Pancreas (tissue), 10 donors: ENCODE results near the gene EYA3. TPM values are rescaled to one million over a fixed set of nuclear protein-coding genes. Genes with fewer than 3 reads are reported as not detected.

Experiments used
- ATAC-seq, 4 donors: fragments of 200-7000 bp; cut with Tn5 transposase; one replicate each; pipeline versions ENCODE4 v1.8.0 to v1.9.1; 2020; ENCODE audit warnings: mild to moderate bottlenecking in 4 of 4, moderate library complexity in 4 of 4
- DNase-seq, 6 donors: peaks; one replicate each; pipeline ENCODE4 v3.0.0-alpha.2; 2020
- FAIRE-seq: peaks from 2 replicates; lab custom pipeline; 2012; peaks lifted over from hg19 to GRCh38; lab: Jason Lieb, UNC
- H3K27ac ChIP-seq, 4 donors: fragments of 200-600 bp; sonication (generic); 1 replicate in 3 of 4; 2 replicates in 1 of 4; pipeline versions ENCODE4 v1.5.0 to v1.8.0; 2020
- H3K27me3 ChIP-seq, 4 donors: fragments of 200-600 bp; one replicate each; pipeline ENCODE4 v1.8.0; 2021
- H3K36me3 ChIP-seq, 3 donors: fragments of 200-600 bp; sonication (generic) in 1 of 3; one replicate each; pipeline versions ENCODE4 v1.5.0 to v1.8.0; 2020 to 2021
- H3K4me1 ChIP-seq, 3 donors: fragments of 200-600 bp; one replicate each; pipeline ENCODE4 v1.8.0; 2021
- H3K4me3 ChIP-seq, 4 donors: fragments of 200-600 bp; sonication (generic) in 2 of 4; one replicate each; pipeline versions ENCODE4 v1.5.0 to v1.8.0; 2020 to 2021
- H3K9me3 ChIP-seq, 4 donors: fragments of 200-600 bp; one replicate each; pipeline ENCODE4 v1.8.0; 2021
- CTCF ChIP-seq, 4 donors: fragments of 200-600 bp; sonication (generic) in 3 of 4; IDR thresholded peaks; one replicate each; pipeline versions ENCODE4 v1.5.0 to v1.8.0; 2021; ENCODE audit warnings: antibody characterized with exemption in 4 of 4
- WGBS, 2 donors: extraction: QIAGEN DNeasy Blood & Tissue Kit; methylation state at CpG; one replicate each; pipeline ENCODE4 v1.1.7; 2013; 5-methylcytosine and 5-hydroxymethylcytosine counted together
- intact Hi-C, 3 donors: fragments of 100-400 bp; cut with DNase I; formaldehyde crosslinking; loops; one replicate each; pipeline versions ENCODE4 v1.11.1 to v1.14.2; 2022
- polyA plus RNA-seq, 2 donors: library from polyadenylated mRNA; stranded (reverse); fragments of 200-250 nt; gene quantifications; one replicate each; pipeline ENCODE4 v1.2.3, GENCODE V29; 2013
- total RNA-seq, 6 donors: library from RNA; stranded (reverse); fragmentation: NEBNext Ultra II Directional in 4 of 6; extraction: Animal tissue kit (Norgen Biotek cat#: 25700) in 4 of 6; gene quantifications; one replicate each; pipeline versions ENCODE4 v1.2.1 to v1.2.4, GENCODE V29; 2021 to 2023
- donor health status: healthy with polysubstance abuse.
- donor health status: DM: no; HTN: no; CAD: no; lungs with moderate emphysema.
- donor health status: DM: no; HTN: no; CAD: no.
- donor health status: control.
- donor health status: control.
- donor health status: Bipolar disorder and iron deficiency.
- donor health status: DM: yes; HTN: yes; CAD: no.
- donor health status: DM: no; HTN: no; CAD: no.
- donor health status: DM: no; HTN: no; CAD: no.
- donor health status: DM: yes; HTN: yes; CAD: no.

The EYA3 gene
- total and polyA plus RNA-seq, 8 donors, result 3.4 to 14.6 (median 6.9) TPM

- ATAC-seq, result no peak
- WGBS, 2 donors, result 93 to 94% methylated on average over 23 to 24 of the region's 24 CpGs
- TF ChIP-seq CTCF (IDR thresholded peaks at IDR 0.05), result no peak
- H3K4me1 ChIP-seq, result peaks cover 0 to 4% (median 2%) of the 10 kb centered on the region in 3 donors
- no peak for DNase-seq
- H3K27me3 ChIP-seq, result no peaks in the 10 kb centered on the region
- H3K27ac ChIP-seq, result no peak overlapping the region
- no peaks in the 10 kb centered on the region for H3K9me3 ChIP-seq
- no peak overlapping the region for H3K4me3 ChIP-seq
- peaks cover 0 to 36% (median 9%) of the 10 kb centered on the region in 3 donors for H3K36me3 ChIP-seq
- intact Hi-C loops, result no loop called here
- no peak for FAIRE-seq
Observed at GRCh38 chr1:27966402-27967105, 121.9 kb downstream of the EYA3 start.

- Histone ChIP-seq H3K36me3 (peaks cover 0 to 30% (median 9%) of the 10 kb centered on the region in 3 donors), H3K9me3 (no peaks in the 10 kb centered on the region), H3K27ac (no peak overlapping the region), H3K27me3 (no peaks in the 10 kb centered on the region), H3K4me3 (no peak overlapping the region), H3K4me1 (peaks cover 0 to 6% (median 4%) of the 10 kb centered on the region in 3 donors)
- ATAC-seq (no peak), DNase-seq (no peak), FAIRE-seq (no peak)
- WGBS, 2 donors, result 92 to 93% methylated on average over 11 of the region's 11 CpGs
- intact Hi-C loops, result no loop called here
- no peak for TF ChIP-seq CTCF (IDR thresholded peaks at IDR 0.05)
Observed at GRCh38 chr1:27963393-27963792, 125.0 kb downstream of the EYA3 start.

GRCh38 chr1:27961646-27962221 is 126.7 kb downstream of the EYA3 start:
- peaks cover 0 to 15% (median 7%) of the 10 kb centered on the region in 3 donors for H3K36me3 ChIP-seq
- FAIRE-seq (no peak), ATAC-seq (no peak), DNase-seq (no peak)
- intact Hi-C loops, result no loop called here
- no peak overlapping the region for H3K27ac ChIP-seq
- 56 to 65% methylated on average over 4 of the region's 4 CpGs for WGBS, 2 donors
- H3K4me3 ChIP-seq, result peak overlapping the region in 2 of 4 donors; percentile 57 to 72
- no peaks in the 10 kb centered on the region for H3K27me3 ChIP-seq
- no peaks in the 10 kb centered on the region for H3K9me3 ChIP-seq
- no peak for TF ChIP-seq CTCF (IDR thresholded peaks at IDR 0.05)
- H3K4me1 ChIP-seq, result peaks cover 0 to 6% (median 4%) of the 10 kb centered on the region in 3 donors

- H3K4me3 ChIP-seq, result peak overlapping the region; percentile 57 to 87 (median 66)
- 27 to 31% methylated on average over 13 of the region's 13 CpGs for WGBS, 2 donors
- H3K27me3 ChIP-seq, result no peaks in the 10 kb centered on the region
- no peak for TF ChIP-seq CTCF (IDR thresholded peaks at IDR 0.05)
- intact Hi-C loops, result no loop called here
- peak overlapping the region; percentile 79 to 88 (median 86) for H3K27ac ChIP-seq
- H3K4me1 ChIP-seq, result peaks cover 0 to 6% (median 4%) of the 10 kb centered on the region in 3 donors
- DNase-seq (peak in 1 of 6 donors; percentile 40), ATAC-seq (peak; percentile 4 to 37 (median 12)), FAIRE-seq (no peak)
- H3K36me3 ChIP-seq, result peaks cover 0 to 8% (median 0%) of the 10 kb centered on the region in 3 donors
- no peaks in the 10 kb centered on the region for H3K9me3 ChIP-seq
Observed at GRCh38 chr1:27960762-27961645, 127.4 kb downstream of the EYA3 start.
